GM12864 (cell line): ENCODE data around the gene BTLA.
"Not testable (repeated sequence)": the region's sequence is repeated elsewhere in the genome, so short reads cannot be mapped to it uniquely, and the experiment has no call there.

Experiments used
- DNase-seq: peaks from one replicate; pipeline ENCODE4 v3.0.0-alpha.2; 2011; ENCODE audit warnings: low read depth
- H3K4me3 ChIP-seq: 2 replicates; pipeline ENCODE4 v1.5.1; 2011; ENCODE audit warnings: mild to moderate bottlenecking, low read depth, low read length, control low read depth
- TF ChIP-seq, protein P1 (sequence below): IDR thresholded peaks from 2 replicates; pipeline ENCODE4 v1.5.1; 2011; ENCODE audit warnings: low read depth, mild to moderate bottlenecking, moderate library complexity, low read length, control low read depth, inconsistent platforms; ENCODE audit errors: missing control alignments

Gene BTLA

DNA sequence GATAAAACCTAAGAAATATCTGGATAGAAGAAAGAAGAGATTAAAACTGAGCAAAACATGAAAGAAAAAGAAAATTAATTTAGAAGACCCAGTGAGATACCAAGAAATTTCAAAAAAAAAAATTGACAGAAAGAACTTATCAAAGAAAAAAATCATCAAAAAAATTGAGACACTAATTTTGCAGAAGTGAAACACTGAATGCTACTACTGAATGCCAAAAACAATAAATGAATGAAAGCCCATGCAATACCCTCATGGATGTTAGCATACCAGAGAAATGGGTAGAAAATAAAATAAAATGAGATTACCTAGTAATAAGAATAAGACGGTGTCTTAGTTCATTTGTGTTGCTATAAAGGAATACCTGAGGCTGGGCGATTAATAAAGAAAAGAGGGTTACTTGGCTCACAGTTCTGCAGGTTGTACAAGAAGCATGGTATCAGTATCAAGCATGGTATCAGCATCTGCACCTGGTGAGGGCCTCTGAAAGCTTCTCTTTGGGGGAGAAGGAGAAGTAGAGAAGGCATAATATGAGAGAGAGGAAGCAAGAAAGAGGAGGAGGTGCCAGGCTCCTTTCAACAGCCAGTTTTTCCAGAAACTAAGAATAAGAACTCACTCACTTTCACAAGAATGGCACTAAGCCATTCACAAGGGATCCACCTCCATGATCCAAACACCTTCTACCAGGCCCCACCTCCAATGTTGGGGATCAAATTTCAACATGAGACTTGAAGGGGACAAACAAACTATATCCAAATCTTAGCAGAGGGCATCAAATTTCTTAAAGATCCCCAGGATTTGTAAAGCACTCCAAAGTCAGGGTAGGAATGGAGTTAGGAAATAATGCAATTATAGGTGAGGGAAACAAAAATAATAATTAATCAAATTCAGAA, 73.2 kb downstream of the BTLA start:
- TF ChIP-seq, protein P1, sequence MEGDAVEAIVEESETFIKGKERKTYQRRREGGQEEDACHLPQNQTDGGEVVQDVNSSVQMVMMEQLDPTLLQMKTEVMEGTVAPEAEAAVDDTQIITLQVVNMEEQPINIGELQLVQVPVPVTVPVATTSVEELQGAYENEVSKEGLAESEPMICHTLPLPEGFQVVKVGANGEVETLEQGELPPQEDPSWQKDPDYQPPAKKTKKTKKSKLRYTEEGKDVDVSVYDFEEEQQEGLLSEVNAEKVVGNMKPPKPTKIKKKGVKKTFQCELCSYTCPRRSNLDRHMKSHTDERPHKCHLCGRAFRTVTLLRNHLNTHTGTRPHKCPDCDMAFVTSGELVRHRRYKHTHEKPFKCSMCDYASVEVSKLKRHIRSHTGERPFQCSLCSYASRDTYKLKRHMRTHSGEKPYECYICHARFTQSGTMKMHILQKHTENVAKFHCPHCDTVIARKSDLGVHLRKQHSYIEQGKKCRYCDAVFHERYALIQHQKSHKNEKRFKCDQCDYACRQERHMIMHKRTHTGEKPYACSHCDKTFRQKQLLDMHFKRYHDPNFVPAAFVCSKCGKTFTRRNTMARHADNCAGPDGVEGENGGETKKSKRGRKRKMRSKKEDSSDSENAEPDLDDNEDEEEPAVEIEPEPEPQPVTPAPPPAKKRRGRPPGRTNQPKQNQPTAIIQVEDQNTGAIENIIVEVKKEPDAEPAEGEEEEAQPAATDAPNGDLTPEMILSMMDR: no peak
- no peak overlapping the region for H3K4me3 ChIP-seq
- DNase-seq: no peak

DNA sequence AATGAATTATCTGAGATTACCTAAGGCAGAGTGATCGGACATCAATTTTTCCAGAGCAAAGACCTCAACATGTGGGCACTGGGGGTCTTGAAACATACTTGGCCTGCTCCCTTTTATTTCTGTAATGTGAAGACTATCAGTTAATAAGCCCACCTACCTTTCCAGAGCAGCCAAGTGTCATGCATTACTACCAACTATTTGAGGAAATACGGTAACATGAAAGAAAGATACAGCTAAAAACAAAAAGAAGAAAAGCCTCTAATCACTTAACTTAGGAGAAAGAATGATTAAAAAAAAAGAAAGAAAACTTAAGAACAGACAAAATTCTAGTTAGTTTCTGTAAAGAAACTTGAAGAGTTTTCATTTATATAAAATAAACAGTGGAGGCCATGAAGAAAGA, 73.9 kb downstream of the BTLA start:
- DNase-seq: no peak
- H3K4me3 ChIP-seq: no peak overlapping the region
- TF ChIP-seq, protein P1: no peak

DNA sequence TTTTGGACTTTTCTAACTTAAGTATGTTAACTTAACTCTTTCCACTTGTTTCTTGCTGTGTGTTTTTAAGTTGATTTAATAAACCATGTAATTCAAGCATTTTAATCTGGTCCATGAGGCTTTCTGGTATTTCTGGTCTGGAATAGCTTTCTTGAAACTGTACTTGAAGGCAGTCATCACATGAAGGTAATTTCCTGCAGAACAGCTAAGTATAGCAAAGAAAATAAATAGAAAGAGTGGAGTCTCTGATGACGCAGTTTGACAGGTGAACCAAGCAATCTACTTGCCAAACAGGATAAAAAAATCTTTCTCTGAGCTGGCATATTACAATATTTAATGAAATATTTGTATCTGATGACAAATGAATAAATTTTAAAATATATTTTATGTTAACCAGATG, 74.9 kb downstream of the BTLA start:
- DNase-seq: no peak
- no peak overlapping the region for H3K4me3 ChIP-seq
- TF ChIP-seq, protein P1: no peak

DNA sequence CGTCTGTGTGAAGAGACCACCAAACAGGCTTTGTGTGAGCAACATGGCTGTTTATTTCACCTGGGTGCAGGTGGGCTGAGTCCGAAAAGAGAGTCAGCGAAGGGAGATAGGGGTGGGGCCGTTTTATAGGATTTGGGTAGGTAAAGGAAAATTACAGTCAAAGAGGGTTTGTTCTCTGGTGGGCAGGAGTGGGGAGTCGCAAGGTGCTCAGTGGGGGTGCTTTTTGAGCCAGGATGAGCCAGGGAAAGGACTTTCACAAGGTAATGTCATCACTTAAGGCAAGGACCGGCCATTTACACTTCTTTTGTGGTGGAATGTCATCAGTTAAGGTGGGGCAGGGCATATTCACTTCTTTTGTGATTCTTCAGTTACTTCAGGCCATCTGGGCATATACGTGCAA, 76.4 kb downstream of the BTLA start:
- DNase-seq, H3K4me3 ChIP-seq: not testable (repeated sequence)

DNA sequence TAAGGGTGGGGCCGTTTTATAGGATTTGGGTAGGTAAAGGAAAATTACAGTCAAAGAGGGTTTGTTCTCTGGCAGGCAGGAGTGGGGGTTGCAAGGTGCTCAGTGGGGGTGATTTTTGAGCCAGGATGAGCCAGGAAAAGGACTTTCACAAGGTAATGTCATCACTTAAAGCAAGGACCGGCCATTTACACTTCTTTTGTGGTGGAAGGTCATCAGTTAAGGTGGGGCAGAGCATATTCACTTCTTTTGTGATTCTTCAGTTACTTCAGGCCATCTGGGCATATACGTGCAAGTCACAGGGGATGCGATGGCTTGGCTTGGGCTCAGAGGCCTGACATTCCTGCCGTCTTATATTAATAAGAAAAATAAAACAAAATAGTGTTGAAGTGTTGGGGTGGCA, 80.7 kb downstream of the BTLA start:
- not testable (repeated sequence) for H3K4me3 ChIP-seq, DNase-seq

DNA sequence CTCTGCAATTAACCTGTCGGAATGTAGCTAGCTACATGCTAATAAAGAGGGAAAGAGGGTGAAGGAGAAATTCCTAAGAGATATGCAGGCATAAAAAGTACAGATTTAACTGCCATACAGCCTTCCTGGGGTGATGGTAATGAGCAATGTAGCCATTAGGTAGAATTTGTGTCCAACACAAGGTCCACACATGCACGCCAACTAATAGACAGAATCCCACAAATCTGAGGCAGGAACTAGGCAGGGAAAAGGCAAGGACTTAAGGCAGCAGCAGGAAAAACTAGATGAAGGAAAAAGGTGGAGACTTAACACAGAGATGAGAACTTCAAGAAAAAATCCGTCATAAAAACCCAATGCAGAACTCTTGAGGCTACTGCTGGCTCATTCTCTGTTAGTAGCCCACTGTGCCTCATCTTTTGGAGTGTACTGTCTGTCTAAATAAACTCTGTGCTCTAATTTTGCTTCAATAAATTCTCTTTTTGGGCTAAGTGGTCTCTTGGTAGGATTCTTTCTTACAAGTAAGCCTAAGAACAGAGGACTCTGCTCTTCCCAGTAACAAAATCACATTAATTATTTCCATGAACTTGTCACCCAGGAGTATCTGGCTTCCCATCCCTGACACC, 81.5 kb downstream of the BTLA start:
- DNase-seq: no peak
- no peak overlapping the region for H3K4me3 ChIP-seq
- TF ChIP-seq, protein P1: no peak

DNA sequence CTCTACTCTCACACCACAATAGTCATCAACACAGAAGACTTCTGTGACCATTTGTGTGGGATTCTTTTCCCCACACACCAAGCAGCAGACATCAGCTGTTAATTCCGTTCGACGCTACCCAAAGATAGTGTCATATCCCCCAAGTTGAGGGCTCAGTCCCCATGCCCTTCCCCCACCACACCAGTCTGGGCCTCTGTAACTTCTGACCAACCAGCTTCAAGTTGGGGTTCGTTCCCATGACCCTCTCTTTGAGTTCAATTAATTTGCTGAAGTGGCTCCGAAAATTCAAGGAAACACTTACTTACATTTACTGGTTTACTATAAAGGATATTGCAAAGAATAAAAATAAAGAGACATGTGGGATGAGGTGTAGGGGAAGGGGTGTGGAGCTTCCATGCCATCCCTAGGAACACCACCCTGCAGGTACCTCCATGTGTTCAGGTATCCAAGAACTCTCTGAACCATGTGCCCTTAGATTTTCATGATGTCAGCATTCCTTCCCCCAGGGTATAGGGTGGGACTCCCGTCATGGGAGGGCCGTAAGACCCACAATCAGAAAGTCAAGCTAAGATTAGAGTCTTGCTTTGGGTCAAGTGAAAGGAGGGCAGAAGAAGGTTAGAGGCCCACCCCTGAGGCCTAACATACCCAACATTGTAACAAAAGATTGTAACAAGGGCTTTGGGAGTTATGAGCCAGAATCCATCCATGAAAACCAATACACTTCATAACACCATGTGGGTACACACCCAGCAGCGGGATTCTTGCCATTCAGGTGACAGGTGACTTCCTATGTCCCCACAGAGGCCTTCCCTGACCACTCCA, 82.7 kb downstream of the BTLA start:
- no peak overlapping the region for H3K4me3 ChIP-seq
- TF ChIP-seq, protein P1: no peak

More for the DNA sequence above, 82.7 kb downstream of the BTLA start:
- no peak for DNase-seq
